GM18505 (cell line): ENCODE results near the gene DUSP7.

Source experiments
- ATAC-seq: cut with Tn5 transposase; IDR thresholded peaks from one replicate; pipeline ENCODE4 v1.9.1; 2021; ENCODE audit not compliant: unreplicated experiment
- POLR2A ChIP-seq: IDR thresholded peaks from 4 replicates; pipeline ENCODE4 v1.6.1; 2011; ENCODE audit warnings: borderline replicate concordance; ENCODE audit not compliant: insufficient read depth, insufficient read length; ENCODE audit errors: extremely low read depth

DUSP7 gene

GRCh38 chr3:52080830-52081719, 24.7 kb upstream of the DUSP7 start:
- ATAC-seq = no peak
- TF ChIP-seq POLR2A = no peak

- ATAC-seq = no peak
- no peak for TF ChIP-seq POLR2A
Observed at GRCh38 chr3:52079958-52080357, 23.6 kb upstream of the DUSP7 start.

DNA sequence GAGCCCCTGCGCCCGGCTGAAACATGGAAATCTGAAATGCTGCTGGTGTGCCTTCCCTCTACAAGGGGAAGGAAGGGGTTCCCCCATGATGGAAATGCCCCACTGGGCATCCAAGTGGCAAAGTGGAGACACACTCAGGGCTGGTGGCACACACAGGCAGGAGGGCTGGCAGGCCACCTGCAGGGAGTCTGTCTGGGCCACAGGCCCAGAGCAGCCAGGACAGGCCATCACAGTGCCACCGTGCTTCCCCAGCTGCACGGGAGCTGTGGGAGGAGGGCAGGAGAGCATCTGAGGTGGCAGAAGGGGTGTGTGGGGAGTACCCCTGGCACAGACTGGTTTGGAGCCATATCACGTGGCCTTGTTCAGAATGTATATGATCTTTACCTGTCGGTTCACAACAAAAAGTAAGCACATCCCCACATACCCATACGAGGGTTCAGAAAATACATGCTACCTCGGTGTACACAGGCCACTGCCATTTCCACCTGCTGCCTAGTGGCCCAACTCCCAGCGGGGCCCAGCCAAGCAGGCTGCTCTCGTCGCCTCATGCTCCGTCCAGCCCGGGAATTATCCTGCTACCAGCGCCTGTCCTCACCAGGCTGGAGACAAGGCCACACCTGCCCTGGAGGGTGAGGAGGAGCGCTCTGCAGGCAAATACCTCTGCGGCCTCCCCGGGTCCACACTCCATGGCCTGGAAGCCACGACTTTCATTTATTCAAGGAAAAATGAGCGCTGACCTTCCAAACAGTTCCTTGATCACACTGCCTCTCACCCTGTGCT, 22.6 kb upstream of the DUSP7 start:
- TF ChIP-seq POLR2A = no peak
- no peak for ATAC-seq

GRCh38 chr3:52077925-52078324, 21.6 kb upstream of the DUSP7 start:
- no peak for TF ChIP-seq POLR2A
- ATAC-seq = no peak

GRCh38 chr3:52076896-52077780, 20.8 kb upstream of the DUSP7 start:
- no peak for ATAC-seq
- no peak for TF ChIP-seq POLR2A

- no peak for TF ChIP-seq POLR2A
- ATAC-seq = no peak
Observed at GRCh38 chr3:52073490-52073889, 17.1 kb upstream of the DUSP7 start.

DNA sequence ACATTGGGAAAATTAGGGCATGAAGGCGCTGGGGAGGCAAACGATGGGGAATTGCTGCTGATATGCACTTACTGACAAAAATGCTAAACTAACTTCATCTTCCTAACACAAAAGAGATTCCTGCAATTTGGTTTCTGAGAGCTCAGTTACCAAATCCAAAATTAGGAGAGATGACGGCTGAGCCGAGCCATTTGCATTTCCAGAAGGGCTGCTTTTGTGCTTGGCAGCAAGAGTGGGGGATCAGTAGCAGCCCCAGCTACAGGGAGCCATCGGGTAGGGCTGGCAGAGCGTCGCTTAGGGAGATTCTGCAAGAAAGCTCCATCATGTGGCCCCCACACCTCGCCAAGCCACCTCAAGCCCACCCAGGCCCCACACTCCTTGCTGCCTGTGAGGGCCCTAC, 16.1 kb upstream of the DUSP7 start:
- no peak for ATAC-seq
- TF ChIP-seq POLR2A = no peak

DNA sequence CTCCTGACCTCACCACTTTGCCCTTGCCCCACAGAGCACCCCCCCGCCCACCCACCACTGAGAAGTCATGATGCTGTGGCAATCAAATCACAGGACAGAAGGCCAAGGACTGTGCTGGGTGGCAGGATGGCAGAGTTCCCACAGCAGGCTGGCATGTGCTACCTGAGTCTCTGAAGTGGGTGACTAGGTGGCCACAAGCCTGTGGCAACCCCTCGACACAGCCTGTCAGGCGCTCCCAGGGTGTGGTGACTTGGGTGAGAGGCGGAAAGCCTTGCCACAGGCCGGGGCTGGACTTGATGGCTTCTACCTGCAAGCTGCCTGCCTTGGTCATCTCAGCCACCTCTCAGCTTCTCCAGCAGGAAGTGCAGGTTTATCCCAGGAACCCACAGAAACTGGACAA, 15.6 kb upstream of the DUSP7 start:
- no peak for ATAC-seq
- TF ChIP-seq POLR2A = no peak

DNA sequence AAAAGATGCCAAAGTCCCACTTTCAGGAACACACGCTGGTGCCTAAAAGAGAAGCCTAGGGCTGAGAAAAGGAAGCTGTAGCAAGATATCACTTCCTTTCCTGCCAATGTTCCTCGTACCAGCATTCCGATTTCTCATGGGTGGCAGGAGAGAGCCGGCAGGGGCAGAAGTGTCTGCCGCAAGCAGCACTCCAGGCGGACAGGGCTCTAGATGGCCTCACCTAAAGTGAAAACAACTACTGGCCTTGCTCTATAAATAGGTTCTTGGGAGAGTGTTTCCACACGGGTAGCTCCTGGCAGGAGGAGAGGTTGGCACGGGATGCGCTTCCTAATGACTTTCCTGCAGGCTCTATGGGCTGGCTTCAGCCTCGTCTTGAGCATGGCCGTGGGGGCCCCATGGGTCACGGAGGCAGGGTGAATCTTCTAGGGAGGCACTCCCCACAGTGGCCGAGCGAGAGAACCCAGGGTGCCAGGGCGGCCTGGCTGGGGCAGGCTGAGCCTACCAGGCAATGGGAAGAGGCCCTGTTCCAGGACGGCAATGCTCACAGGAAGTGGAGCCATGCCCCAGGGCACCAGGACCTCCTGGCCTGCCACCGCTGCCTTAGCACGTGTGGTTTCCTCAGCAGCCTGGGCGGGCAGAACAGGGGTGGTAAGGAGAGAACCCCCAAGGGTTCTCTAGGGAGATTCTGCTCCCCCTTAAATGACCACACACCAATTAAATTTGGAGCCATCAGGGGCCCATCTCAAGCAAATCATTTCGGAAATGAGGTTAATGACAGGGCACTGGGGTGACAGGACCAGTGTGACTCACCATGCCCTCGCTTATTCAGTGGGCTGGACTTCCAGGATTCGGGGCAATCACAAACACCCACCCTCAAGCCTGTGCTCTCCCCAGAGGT, 14.6 kb upstream of the DUSP7 start:
- TF ChIP-seq POLR2A = no peak
- no peak for ATAC-seq

- ATAC-seq = no peak
- no peak for TF ChIP-seq POLR2A
Observed at GRCh38 chr3:52069855-52070254, 13.5 kb upstream of the DUSP7 start.

GRCh38 chr3:52069135-52069534, 12.8 kb upstream of the DUSP7 start:
- no peak for ATAC-seq
- TF ChIP-seq POLR2A = no peak

DNA sequence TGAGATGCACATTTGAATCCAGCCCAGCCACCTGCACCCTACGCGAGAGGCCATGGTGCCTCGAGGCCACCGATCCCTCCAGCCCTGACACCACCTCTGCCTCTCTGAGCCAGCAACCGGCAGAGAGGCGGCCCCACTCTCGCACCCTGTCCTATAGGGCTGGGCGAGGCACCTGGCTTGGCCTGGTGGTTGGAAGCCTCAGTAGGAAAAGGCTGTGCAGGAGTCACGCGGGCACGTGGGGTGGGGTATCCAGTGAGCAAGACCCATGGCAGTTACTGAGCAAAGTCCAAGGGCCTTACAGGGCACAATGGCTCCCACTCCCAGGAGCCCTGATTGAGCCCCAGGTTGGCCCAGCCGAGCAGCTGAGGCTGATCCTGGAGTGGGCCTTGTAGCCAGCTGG, 12.4 kb upstream of the DUSP7 start:
- no peak for ATAC-seq

DNA sequence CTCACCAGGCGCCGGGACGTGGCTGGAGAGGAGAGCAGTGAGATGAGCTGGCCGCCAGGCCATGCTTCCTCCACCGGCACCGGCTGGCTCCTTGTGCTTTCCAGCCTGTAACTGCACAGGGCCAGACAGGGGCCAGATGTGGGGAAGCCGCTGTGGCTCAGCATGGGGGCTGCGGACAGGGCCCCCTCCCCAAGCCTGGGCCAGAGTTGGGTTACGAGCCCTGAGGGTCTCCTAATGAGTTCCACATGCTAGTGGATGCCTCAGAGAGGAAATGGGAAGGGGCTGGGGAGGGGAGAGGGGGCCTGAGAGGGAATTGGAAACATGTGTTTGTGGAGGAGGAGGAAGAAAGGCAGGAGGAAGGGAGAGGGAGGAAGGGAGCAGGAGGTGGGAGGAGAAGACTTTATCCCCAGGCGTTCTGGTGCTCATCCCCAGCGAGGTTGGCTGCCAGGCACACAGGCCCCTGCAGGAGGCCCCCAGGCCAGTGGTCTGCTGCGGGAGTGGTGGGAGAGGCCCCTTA, 11.7 kb upstream of the DUSP7 start:
- no peak for TF ChIP-seq POLR2A
- ATAC-seq = no peak

More for the DNA sequence above, 12.4 kb upstream of the DUSP7 start:
- no peak for TF ChIP-seq POLR2A

DNA sequence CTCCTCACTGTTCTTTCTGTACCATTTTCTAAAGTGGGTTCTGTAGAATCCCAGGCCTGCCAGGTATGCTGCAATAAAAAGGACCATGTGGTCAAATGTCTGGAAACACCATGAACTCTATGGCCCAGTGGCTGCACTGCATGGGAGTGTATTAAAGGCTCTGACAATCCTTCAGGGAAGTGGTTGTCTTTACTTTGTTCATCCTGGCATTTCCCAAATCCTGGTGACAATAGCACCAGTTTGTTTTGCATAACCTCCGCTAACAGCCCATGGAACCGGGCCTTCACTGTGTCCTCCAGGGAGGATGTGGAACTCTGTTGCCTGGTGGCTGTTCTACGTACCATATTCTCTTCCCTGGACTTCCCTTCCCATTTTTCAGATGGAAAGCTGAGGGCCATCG, 11.2 kb upstream of the DUSP7 start:
- no peak for TF ChIP-seq POLR2A
- no peak for ATAC-seq
